SK-N-MC (cell line): Measurements from ENCODE around the gene DCAF8.

Source experiments
- EZH2 ChIP-seq: fragments of 200-600 bp; sonication (generic); IDR thresholded peaks from one replicate; pipeline ENCODE4 v1.6.1; 2017; ENCODE audit warnings: antibody characterized with exemption
- POLR2AphosphoS5 ChIP-seq: IDR thresholded peaks from 2 replicates; pipeline ENCODE4 v1.6.1; 2012; ENCODE audit warnings: mild to moderate bottlenecking, low read depth, low read length, borderline replicate concordance

DNA sequence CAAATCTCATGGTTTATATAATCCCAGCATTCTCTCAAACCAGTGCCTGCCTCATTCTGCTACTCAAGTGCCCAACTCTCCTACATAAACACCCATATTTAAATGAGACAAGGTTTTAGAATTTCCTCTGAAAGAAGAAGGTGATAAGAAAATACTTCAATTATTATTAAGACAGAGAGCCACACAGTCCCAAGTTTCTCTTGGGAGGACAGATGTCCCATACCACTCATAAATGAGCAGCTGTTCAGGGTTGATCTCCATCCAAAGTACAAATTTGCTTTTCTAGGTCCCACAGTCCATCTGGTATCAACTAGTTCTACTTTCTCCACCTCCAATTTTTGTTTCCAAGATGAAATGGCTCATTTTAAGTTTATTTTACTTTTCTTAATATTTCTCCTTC is 11.3 kb downstream of the DCAF8 start:
- TF ChIP-seq POLR2AphosphoS5 (no peak), EZH2 (no peak)
